H1 (cell line): ENCODE results near the gene MARCHF9. TPM values are rescaled to one million over a fixed set of nuclear protein-coding genes. Genes with fewer than 3 reads are reported as not detected.

Experiments
- BCL11A ChIP-seq, 2 experiments: IDR thresholded peaks; one replicate each; pipeline ENCODE4 v1.6.1; 2011; ENCODE audit warnings: low read depth in 2 of 2, low read length in 2 of 2, mild to moderate bottlenecking in 2 of 2
- CREB1 ChIP-seq: IDR thresholded peaks from 2 replicates; pipeline ENCODE4 v1.6.1; 2012; ENCODE audit warnings: inconsistent platforms
- CTCF ChIP-seq, 3 experiments: IDR thresholded peaks; 1 replicate in 2 of 3; 2 replicates in 1 of 3; pipeline versions ENCODE4 v1.5.1 to v1.6.1; 2011; ENCODE audit warnings: low read length in 3 of 3, mild to moderate bottlenecking in 3 of 3, inconsistent platforms in 2 of 3, low read depth in 1 of 3, moderate library complexity in 1 of 3; ENCODE audit not compliant: insufficient read depth in 1 of 3; ENCODE audit errors: control extremely low read depth in 1 of 3
- JUND ChIP-seq: IDR thresholded peaks from 2 replicates; pipeline ENCODE4 v1.6.1; 2011; ENCODE audit warnings: mild to moderate bottlenecking, improper control_type of control experiment, low read length
- KDM1A ChIP-seq: fragments of 200-600, 300-600 bp; sonication (generic); IDR thresholded peaks from 2 replicates; pipeline ENCODE4 v1.7.1; 2016; ENCODE audit warnings: mild to moderate bottlenecking, low read length, borderline replicate concordance
- RFX5 ChIP-seq: IDR thresholded peaks from 2 replicates; pipeline ENCODE4 v1.6.1; 2011; ENCODE audit warnings: low read depth, low read length, improper control_type of control experiment, borderline replicate concordance
- SAP30 ChIP-seq: fragments of 300-600 bp; sonication (generic); IDR thresholded peaks from 2 replicates; pipeline ENCODE4 v1.7.1; 2012; ENCODE audit warnings: low read length, moderate library complexity, mild to moderate bottlenecking, inconsistent platforms; ENCODE audit not compliant: insufficient read depth, insufficient replicate concordance
- SIN3A ChIP-seq, 2 experiments: IDR thresholded peaks in 1 of 2; conservative IDR thresholded peaks in 1 of 2; 2 replicates each; pipeline ENCODE4 v1.6.1; 2011 to 2012; ENCODE audit warnings: low read length in 2 of 2, improper control_type of control experiment in 1 of 2, low read depth in 1 of 2, mild to moderate bottlenecking in 1 of 2
- SIRT6 ChIP-seq: IDR thresholded peaks from one replicate; pipeline ENCODE4 v1.7.1; 2012; ENCODE audit warnings: low read length, inconsistent platforms
- TAF7 ChIP-seq: optimal IDR thresholded peaks from 2 replicates; pipeline ENCODE3; 2011; ENCODE audit warnings: low read depth, mild to moderate bottlenecking, inconsistent platforms, low read length, moderate library complexity, borderline replicate concordance
- polyA plus RNA-seq, 7 experiments: library from polyadenylated mRNA; depleted of rRNA in 3 of 7; stranded (reverse) in 5 of 7; unstranded in 2 of 7; fragments of >200 nt in 5 of 7; fragments of 200-250 nt in 2 of 7; gene quantifications; 1 replicate in 5 of 7; 2 replicates in 1 of 7; 4 replicates in 1 of 7; pipeline versions ENCODE4 v1.2.1 to v1.2.3, GENCODE V29; 2011 to 2013; ENCODE audit warnings: missing spikeins in 2 of 7, mixed read lengths in 2 of 7
- total RNA-seq: library from RNA; stranded (reverse); fragmentation: NEBNext Ultra II Directional; extraction: Animal tissue kit (Norgen Biotek cat#: 25700); gene quantifications from 2 replicates; pipeline ENCODE4 v1.2.1, GENCODE V29; 2021

Gene MARCHF9
- total and polyA plus RNA-seq, 2 of the 8 experiments (the other 6 are each of a cell fraction or from before 2014, with no cell fraction given): 6.4 to 7.8 TPM

GRCh38 chr12:57720606-57721595 is 34.0 kb upstream of the MARCHF9 start (continued):
- TF ChIP-seq CTCF (IDR thresholded peaks at IDR 0.05; ENCODE audit: control extremely low read depth in 1 of 3, insufficient read depth in 1 of 3, low read depth in 1 of 3, low read length in 3 of 3) (no peak), TAF7 (no peak), RFX5 (no peak), CREB1 (no peak), SIN3A (conservative IDR thresholded peaks at IDR 0.05 in 1 of 2, IDR thresholded peaks at IDR 0.05 in 1 of 2; ENCODE audit: low read depth in 1 of 2, low read length in 2 of 2) (no peak), KDM1A (no peak), SIRT6 (no peak), BCL11A (IDR thresholded peaks at IDR 0.05; ENCODE audit: low read depth in 2 of 2, low read length in 2 of 2) (no peak), SAP30 (no peak), JUND (no peak)
